HepG2 (cell line): Measurements from ENCODE around the gene NTF3.

ENCODE experiments used
- EP300 ChIP-seq, 3 experiments: sonication (generic) in 1 of 3; formaldehyde crosslinking in 1 of 3; IDR thresholded peaks; 2 replicates each; pipeline versions ENCODE4 v1.5.1 to v1.6.1; 2011 to 2020; ENCODE audit warnings: low read depth in 2 of 3, low read length in 2 of 3, borderline replicate concordance in 1 of 3, improper control_type of control experiment in 1 of 3, mild to moderate bottlenecking in 1 of 3, missing genetic modification reagents in 1 of 3, moderate library complexity in 1 of 3
- HNRNPK ChIP-seq: fragments of 200-400 bp; formaldehyde crosslinking; IDR thresholded peaks from 2 replicates; pipeline ENCODE4 v1.6.1; 2018; ENCODE audit warnings: low read length, low read depth, moderate library complexity, mild to moderate bottlenecking; ENCODE audit not compliant: poor library complexity, severe bottlenecking
- NR2F1 ChIP-seq, 2 experiments: fragments of 450-650 bp in 1 of 2; formaldehyde crosslinking in 1 of 2; IDR thresholded peaks; 2 replicates each; pipeline versions ENCODE4 v1.5.0 to v1.6.1; 2016 to 2020; ENCODE audit warnings: mild to moderate bottlenecking in 1 of 2, missing compliant biosample characterization in 1 of 2, missing genetic modification reagents in 1 of 2, moderate library complexity in 1 of 2
- NR2F2 ChIP-seq: IDR thresholded peaks from 2 replicates; pipeline ENCODE4 v1.6.1; 2012; ENCODE audit warnings: low read depth, inconsistent platforms, borderline replicate concordance
- POLR2A ChIP-seq, 2 experiments: IDR thresholded peaks; 2 replicates each; pipeline ENCODE4 v1.6.1; 2011; ENCODE audit warnings: low read depth in 2 of 2, low read length in 2 of 2, mild to moderate bottlenecking in 1 of 2, moderate library complexity in 1 of 2; ENCODE audit not compliant: insufficient read depth in 1 of 2
- RXRB ChIP-seq: IDR thresholded peaks from 2 replicates; pipeline ENCODE4 v1.6.1; 2016; ENCODE audit warnings: borderline replicate concordance, missing genetic modification reagents, missing compliant biosample characterization
- ZNF263 ChIP-seq: sonication (generic); formaldehyde crosslinking; IDR thresholded peaks from 2 replicates; pipeline ENCODE4 v1.4.0; 2020; ENCODE audit warnings: missing genetic modification reagents
- ZNF432 ChIP-seq: sonication (generic); formaldehyde crosslinking; IDR thresholded peaks from 2 replicates; pipeline ENCODE4 v1.5.0; 2020; ENCODE audit warnings: missing genetic modification reagents, mild to moderate bottlenecking, borderline replicate concordance
- ZNF652 ChIP-seq: IDR thresholded peaks from 2 replicates; pipeline ENCODE4 v1.6.1; 2016; ENCODE audit warnings: low read depth, borderline replicate concordance
- ZNF879 ChIP-seq: sonication (generic); formaldehyde crosslinking; IDR thresholded peaks from 2 replicates; pipeline ENCODE4 v1.8.1; 2023; ENCODE audit warnings: missing genetic modification reagents
- TF ChIP-seq, protein P1 (sequence below): IDR thresholded peaks from 2 replicates; pipeline ENCODE4 v1.4.0; 2020; ENCODE audit warnings: mild to moderate bottlenecking, missing genetic modification reagents
- TF ChIP-seq, protein P2 (sequence below): sonication (generic); formaldehyde crosslinking; IDR thresholded peaks from 2 replicates; pipeline ENCODE4 v1.5.0; 2020; ENCODE audit warnings: mild to moderate bottlenecking, missing genetic modification reagents, moderate library complexity
- TF ChIP-seq, protein P3 (sequence below): sonication (generic); formaldehyde crosslinking; IDR thresholded peaks from 2 replicates; pipeline ENCODE4 v1.5.0; 2020; ENCODE audit warnings: missing genetic modification reagents

DNA sequence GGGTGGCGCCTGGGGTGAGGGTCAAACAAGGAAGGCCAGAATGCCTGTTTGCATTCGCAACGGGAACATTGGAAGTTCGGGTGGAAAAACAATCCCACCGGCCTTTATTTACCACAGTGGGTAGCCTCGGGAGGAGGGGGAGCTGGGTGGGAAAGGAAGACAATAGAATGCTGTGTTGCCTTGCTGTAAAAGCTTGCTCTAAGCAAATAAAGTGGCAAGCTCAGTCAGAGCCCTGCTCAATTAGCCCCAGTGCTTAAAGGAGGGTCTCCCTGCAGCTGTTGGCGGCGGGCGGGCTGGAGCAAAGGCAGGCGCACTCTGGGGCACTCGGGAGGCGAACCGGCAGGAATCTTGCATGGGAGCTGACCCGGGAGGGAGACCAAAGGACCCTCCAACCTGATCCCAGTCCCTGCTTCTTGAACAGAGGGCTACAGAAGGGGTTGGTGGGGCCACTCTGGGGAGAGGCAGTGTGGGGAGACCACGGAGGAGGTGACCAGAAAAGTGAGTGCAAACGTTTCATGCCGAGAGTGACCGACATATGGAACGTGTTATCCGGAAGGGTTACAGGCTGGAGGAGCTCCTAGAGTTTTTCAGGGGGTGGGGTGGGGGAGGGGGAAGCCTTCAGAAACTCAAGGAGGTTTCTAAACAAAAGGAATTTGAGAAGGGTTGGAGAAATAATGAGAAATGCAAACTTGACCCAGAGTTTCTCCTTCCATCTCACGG, 48.5 kb downstream of the NTF3 start:
- TF ChIP-seq ZNF432 (CRISPR knock-in tag) (no peak), NR2F1 (CRISPR knock-in tag; IDR thresholded peaks at IDR 0.05) (no peak), NR2F2 (no peak), ZNF263 (CRISPR knock-in tag) (no peak), ZNF879 (CRISPR knock-in tag) (no peak), POLR2A (IDR thresholded peaks at IDR 0.05; ENCODE audit: insufficient read depth in 1 of 2, low read depth in 2 of 2, low read length in 2 of 2) (no peak), HNRNPK (no peak), RXRB (no peak), EP300 (IDR thresholded peaks at IDR 0.05; ENCODE audit: low read depth in 2 of 2, low read length in 2 of 2) (no peak), EP300 (CRISPR knock-in tag; IDR thresholded peaks at IDR 0.05; ENCODE audit: borderline replicate concordance) (no peak), ZNF652 (no peak)
- TF ChIP-seq, protein P1, sequence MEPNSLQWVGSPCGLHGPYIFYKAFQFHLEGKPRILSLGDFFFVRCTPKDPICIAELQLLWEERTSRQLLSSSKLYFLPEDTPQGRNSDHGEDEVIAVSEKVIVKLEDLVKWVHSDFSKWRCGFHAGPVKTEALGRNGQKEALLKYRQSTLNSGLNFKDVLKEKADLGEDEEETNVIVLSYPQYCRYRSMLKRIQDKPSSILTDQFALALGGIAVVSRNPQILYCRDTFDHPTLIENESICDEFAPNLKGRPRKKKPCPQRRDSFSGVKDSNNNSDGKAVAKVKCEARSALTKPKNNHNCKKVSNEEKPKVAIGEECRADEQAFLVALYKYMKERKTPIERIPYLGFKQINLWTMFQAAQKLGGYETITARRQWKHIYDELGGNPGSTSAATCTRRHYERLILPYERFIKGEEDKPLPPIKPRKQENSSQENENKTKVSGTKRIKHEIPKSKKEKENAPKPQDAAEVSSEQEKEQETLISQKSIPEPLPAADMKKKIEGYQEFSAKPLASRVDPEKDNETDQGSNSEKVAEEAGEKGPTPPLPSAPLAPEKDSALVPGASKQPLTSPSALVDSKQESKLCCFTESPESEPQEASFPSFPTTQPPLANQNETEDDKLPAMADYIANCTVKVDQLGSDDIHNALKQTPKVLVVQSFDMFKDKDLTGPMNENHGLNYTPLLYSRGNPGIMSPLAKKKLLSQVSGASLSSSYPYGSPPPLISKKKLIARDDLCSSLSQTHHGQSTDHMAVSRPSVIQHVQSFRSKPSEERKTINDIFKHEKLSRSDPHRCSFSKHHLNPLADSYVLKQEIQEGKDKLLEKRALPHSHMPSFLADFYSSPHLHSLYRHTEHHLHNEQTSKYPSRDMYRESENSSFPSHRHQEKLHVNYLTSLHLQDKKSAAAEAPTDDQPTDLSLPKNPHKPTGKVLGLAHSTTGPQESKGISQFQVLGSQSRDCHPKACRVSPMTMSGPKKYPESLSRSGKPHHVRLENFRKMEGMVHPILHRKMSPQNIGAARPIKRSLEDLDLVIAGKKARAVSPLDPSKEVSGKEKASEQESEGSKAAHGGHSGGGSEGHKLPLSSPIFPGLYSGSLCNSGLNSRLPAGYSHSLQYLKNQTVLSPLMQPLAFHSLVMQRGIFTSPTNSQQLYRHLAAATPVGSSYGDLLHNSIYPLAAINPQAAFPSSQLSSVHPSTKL = no peak
- TF ChIP-seq, protein P2, sequence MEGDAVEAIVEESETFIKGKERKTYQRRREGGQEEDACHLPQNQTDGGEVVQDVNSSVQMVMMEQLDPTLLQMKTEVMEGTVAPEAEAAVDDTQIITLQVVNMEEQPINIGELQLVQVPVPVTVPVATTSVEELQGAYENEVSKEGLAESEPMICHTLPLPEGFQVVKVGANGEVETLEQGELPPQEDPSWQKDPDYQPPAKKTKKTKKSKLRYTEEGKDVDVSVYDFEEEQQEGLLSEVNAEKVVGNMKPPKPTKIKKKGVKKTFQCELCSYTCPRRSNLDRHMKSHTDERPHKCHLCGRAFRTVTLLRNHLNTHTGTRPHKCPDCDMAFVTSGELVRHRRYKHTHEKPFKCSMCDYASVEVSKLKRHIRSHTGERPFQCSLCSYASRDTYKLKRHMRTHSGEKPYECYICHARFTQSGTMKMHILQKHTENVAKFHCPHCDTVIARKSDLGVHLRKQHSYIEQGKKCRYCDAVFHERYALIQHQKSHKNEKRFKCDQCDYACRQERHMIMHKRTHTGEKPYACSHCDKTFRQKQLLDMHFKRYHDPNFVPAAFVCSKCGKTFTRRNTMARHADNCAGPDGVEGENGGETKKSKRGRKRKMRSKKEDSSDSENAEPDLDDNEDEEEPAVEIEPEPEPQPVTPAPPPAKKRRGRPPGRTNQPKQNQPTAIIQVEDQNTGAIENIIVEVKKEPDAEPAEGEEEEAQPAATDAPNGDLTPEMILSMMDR (CRISPR knock-in tag) = no peak
- TF ChIP-seq, protein P3, sequence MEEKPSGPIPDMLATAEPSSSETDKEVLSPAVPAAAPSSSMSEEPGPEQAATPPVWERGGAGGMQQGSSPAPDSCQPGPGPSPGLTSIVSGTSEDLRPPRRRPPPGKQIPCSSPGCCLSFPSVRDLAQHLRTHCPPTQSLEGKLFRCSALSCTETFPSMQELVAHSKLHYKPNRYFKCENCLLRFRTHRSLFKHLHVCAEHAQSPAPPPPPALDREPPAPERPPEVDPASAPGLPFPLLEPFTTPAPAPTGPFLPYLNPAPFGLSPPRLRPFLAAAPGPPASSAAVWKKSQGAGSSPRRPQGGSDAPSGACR = no peak
